ENCODE results near the gene AVPI1.
"Not testable (repeated sequence)": the region's sequence is repeated elsewhere in the genome, so short reads cannot be mapped to it uniquely, and the experiment has no call there.

The AVPI1 gene

GRCh38 chr10:97711640-97712572 is 24.9 kb upstream of the AVPI1 start:
- DNase-seq (ENCODE audit: low read depth): no peak

- DNase-seq (ENCODE audit: low read depth): peak; percentile 9
These were observed 22.2 kb upstream of the AVPI1 start for GRCh38 chr10:97708976-97709946.

- DNase-seq (ENCODE audit: low read depth): no peak
These were observed 21.1 kb upstream of the AVPI1 start for GRCh38 chr10:97708167-97708566.

- no peak for DNase-seq (ENCODE audit: low read depth)
These were observed 20.3 kb upstream of the AVPI1 start for GRCh38 chr10:97707134-97707861.

- DNase-seq (ENCODE audit: low read depth): no peak
These were observed 18.1 kb upstream of the AVPI1 start for GRCh38 chr10:97705006-97705670.

GRCh38 chr10:97704341-97704740 is 17.3 kb upstream of the AVPI1 start:
- no peak for DNase-seq (ENCODE audit: low read depth)

- DNase-seq (ENCODE audit: low read depth): no peak
These were observed 16.5 kb upstream of the AVPI1 start for GRCh38 chr10:97703398-97704067.

GRCh38 chr10:97701438-97702069 is 14.5 kb upstream of the AVPI1 start:
- peak; percentile 27 for DNase-seq (ENCODE audit: low read depth)

- DNase-seq (ENCODE audit: low read depth): not testable (repeated sequence)
These were observed 11.1 kb upstream of the AVPI1 start for GRCh38 chr10:97698072-97698655.

- DNase-seq (ENCODE audit: low read depth): no peak
These were observed 3.1 kb upstream of the AVPI1 start for GRCh38 chr10:97690133-97690532.

GRCh38 chr10:97689559-97690020 is 2.5 kb upstream of the AVPI1 start:
- DNase-seq (ENCODE audit: low read depth): no peak

GRCh38 chr10:97687785-97688781 is 1.0 kb upstream of the AVPI1 start:
- DNase-seq (ENCODE audit: low read depth): no peak

- peak; percentile 8 for DNase-seq (ENCODE audit: low read depth)
These were observed 610 bp downstream of the AVPI1 start for GRCh38 chr10:97686301-97686961.

GRCh38 chr10:97685395-97685958 is 1.6 kb downstream of the AVPI1 start:
- no peak for DNase-seq (ENCODE audit: low read depth)

- no peak for DNase-seq (ENCODE audit: low read depth)
These were observed 2.1 kb downstream of the AVPI1 start for GRCh38 chr10:97684866-97685394.

- not testable (repeated sequence) for DNase-seq (ENCODE audit: low read depth)
These were observed 2.7 kb downstream of the AVPI1 start for GRCh38 chr10:97684368-97684713.

- no peak for DNase-seq (ENCODE audit: low read depth)
These were observed 3.3 kb downstream of the AVPI1 start for GRCh38 chr10:97683556-97684367.

Measured in stimulated activated CD8-positive, alpha-beta memory T cell treated with anti-CD3 and anti-CD28 coated beads, Interleukin-12 subunit alpha, Interleukin-12 subunit beta, amount 100 ng/mL, for 1 hour (primary cell).